ENCODE measurements around the gene HRH1.

HRH1 gene

GRCh38 chr3:11287404-11287803, 133.1 kb downstream of the HRH1 start:
- TF ChIP-seq CTCF (IDR thresholded peaks at IDR 0.05; ENCODE audit: low read length) (no peak), EZH2 (IDR thresholded peaks at IDR 0.05; ENCODE audit: borderline replicate concordance, low read length) (no peak)
- Histone ChIP-seq H3F3A (ENCODE audit: insufficient read depth, low read length) (no peaks in the 10 kb centered on the region), H3K9me3 (ENCODE audit: low read length) (no peaks in the 10 kb centered on the region), H3K27me3 (ENCODE audit: insufficient read depth, low read length) (no peaks in the 10 kb centered on the region), H3K4me2 (ENCODE audit: low read length) (no peak overlapping the region), H4K20me1 (ENCODE audit: insufficient read depth, low read length) (no peaks in the 10 kb centered on the region), H2AFZ (ENCODE audit: low read length) (no peak overlapping the region), H3K27ac (ENCODE audit: low read depth, low read length, poor library complexity, severe bottlenecking) (no peak overlapping the region), H3K9me2 (ENCODE audit: low read depth, low read length) (no peaks in the 10 kb centered on the region), H3K4me1 (ENCODE audit: insufficient read depth, low read length, severe bottlenecking) (peaks cover 32% of the 10 kb centered on the region), H3K79me2 (ENCODE audit: insufficient read depth, low read length) (no peaks in the 10 kb centered on the region), H3K4me3 (ENCODE audit: low read depth, low read length, poor library complexity, severe bottlenecking) (no peak overlapping the region), H3K9ac (ENCODE audit: low read length) (no peak overlapping the region), H3K36me3 (ENCODE audit: insufficient read depth, low read length) (peaks cover 26% of the 10 kb centered on the region; the same call in 1 of the 2 replicates)

GRCh38 chr3:11288021-11288491, 133.8 kb downstream of the HRH1 start:
- Histone ChIP-seq H3K9ac (ENCODE audit: low read length) (no peak overlapping the region), H3K9me3 (ENCODE audit: low read length) (no peaks in the 10 kb centered on the region), H3K36me3 (ENCODE audit: insufficient read depth, low read length) (peaks cover 24% of the 10 kb centered on the region; the same call in 1 of the 2 replicates), H3K27ac (ENCODE audit: low read depth, low read length, poor library complexity, severe bottlenecking) (no peak overlapping the region), H3K4me1 (ENCODE audit: insufficient read depth, low read length, severe bottlenecking) (peaks cover 32% of the 10 kb centered on the region), H3K9me2 (ENCODE audit: low read depth, low read length) (no peaks in the 10 kb centered on the region), H3F3A (ENCODE audit: insufficient read depth, low read length) (no peaks in the 10 kb centered on the region), H3K79me2 (ENCODE audit: insufficient read depth, low read length) (no peaks in the 10 kb centered on the region), H3K4me2 (ENCODE audit: low read length) (no peak overlapping the region), H4K20me1 (ENCODE audit: insufficient read depth, low read length) (no peaks in the 10 kb centered on the region), H3K27me3 (ENCODE audit: insufficient read depth, low read length) (no peaks in the 10 kb centered on the region), H2AFZ (ENCODE audit: low read length) (no peak overlapping the region), H3K4me3 (ENCODE audit: low read depth, low read length, poor library complexity, severe bottlenecking) (no peak overlapping the region)
- TF ChIP-seq EZH2 (IDR thresholded peaks at IDR 0.05; ENCODE audit: borderline replicate concordance, low read length) (no peak), CTCF (IDR thresholded peaks at IDR 0.05; ENCODE audit: low read length) (no peak)

GRCh38 chr3:11288786-11289637, 134.7 kb downstream of the HRH1 start:
- TF ChIP-seq EZH2 (IDR thresholded peaks at IDR 0.05; ENCODE audit: borderline replicate concordance, low read length) (no peak), CTCF (IDR thresholded peaks at IDR 0.05; ENCODE audit: low read length) (no peak)
- peak overlapping the region; percentile 52 for H3K4me2 ChIP-seq (ENCODE audit: low read length)
- H3K9me2 ChIP-seq (ENCODE audit: low read depth, low read length): no peaks in the 10 kb centered on the region
- no peaks in the 10 kb centered on the region for H3K27me3 ChIP-seq (ENCODE audit: insufficient read depth, low read length)
- H3K36me3 ChIP-seq (ENCODE audit: insufficient read depth, low read length): peaks cover 16% of the 10 kb centered on the region; the same call in 1 of the 2 replicates
- H3K9me3 ChIP-seq (ENCODE audit: low read length): no peaks in the 10 kb centered on the region
- H3K79me2 ChIP-seq (ENCODE audit: insufficient read depth, low read length): no peaks in the 10 kb centered on the region
- no peaks in the 10 kb centered on the region for H4K20me1 ChIP-seq (ENCODE audit: insufficient read depth, low read length)
- peaks cover 32% of the 10 kb centered on the region for H3K4me1 ChIP-seq (ENCODE audit: insufficient read depth, low read length, severe bottlenecking)
- no peak overlapping the region for H2AFZ ChIP-seq (ENCODE audit: low read length)
- peak overlapping the region; percentile 8 for H3K27ac ChIP-seq (ENCODE audit: low read depth, low read length, poor library complexity, severe bottlenecking)
- no peak overlapping the region for H3K4me3 ChIP-seq (ENCODE audit: low read depth, low read length, poor library complexity, severe bottlenecking)
- no peak overlapping the region for H3K9ac ChIP-seq (ENCODE audit: low read length)
- no peaks in the 10 kb centered on the region for H3F3A ChIP-seq (ENCODE audit: insufficient read depth, low read length)
